Measurements from ENCODE around the gene ALDH5A1. TPM values are rescaled to one million over a fixed set of nuclear protein-coding genes. Genes with fewer than 3 reads are reported as not detected.

ALDH5A1 gene
- total and polyA plus RNA-seq, 10 of the 15 experiments (the other 5 are each of a cell fraction or from before 2014, with no cell fraction given): 2.6 to 13.8 (median 9.3) TPM

- Histone ChIP-seq H2AFZ (ENCODE audit: control insufficient read depth, low read depth, low read length) (no peak overlapping the region), H3K9ac (ENCODE audit: control insufficient read depth, insufficient read depth, low read length) (no peak overlapping the region), H3K79me2 (ENCODE audit: control insufficient read depth, insufficient read depth, low read length) (no peaks in the 10 kb centered on the region), H3K36me3 (ENCODE audit: control insufficient read depth in 2 of 2, insufficient read depth in 2 of 2, low read length in 1 of 2) (no peaks in the 10 kb centered on the region; a peak in 1 of 4 replicates), H3K4me2 (ENCODE audit: control insufficient read depth, insufficient read depth) (no peak overlapping the region), H3K27me3 (replicated peaks in 1 of 2; ENCODE audit: control insufficient read depth in 2 of 2, insufficient read depth in 2 of 2, low read length in 1 of 2) (no peaks in the 10 kb centered on the region), H3K9me3 (replicated peaks; ENCODE audit: control insufficient read depth, insufficient read depth, low read length) (no peaks in the 10 kb centered on the region), H4K20me1 (ENCODE audit: control insufficient read depth, insufficient read depth) (no peaks in the 10 kb centered on the region), H3K4me1 (ENCODE audit: control insufficient read depth, insufficient read depth, low read length) (no peaks in the 10 kb centered on the region), H3K27ac (ENCODE audit: control insufficient read depth, insufficient read depth) (no peak overlapping the region), H3K4me3 (no peak overlapping the region)
- ATAC-seq (no peak), DNase-seq (ENCODE audit: low read depth, low spot score) (no peak), FAIRE-seq (no peak)
- WGBS (ENCODE audit: insufficient coverage, insufficient replicate concordance, low lambda C conversion rate, missing lambda C conversion rate): 92% methylated on average over 8 of the region's 8 CpGs
- in situ Hi-C loops (cut with MboI) (no loop called here), intact Hi-C loops (cut with micrococcal nuclease; ENCODE audit: unreplicated experiment) (no loop called here)
- RAD21 ChIA-PET (ENCODE audit: unreplicated experiment): interaction anchor here (1.1 kb wide), 1 partner anchor 13 kb away, joined by 4 read pairs; no protein-coding TSS in a partner anchor
- POLR2A ChIA-PET: no interaction called here
- SMC1A ChIA-PET (ENCODE audit: uncharacterized antibody, unreplicated experiment): interaction anchor here (1.1 kb wide), 1 partner anchor 9 kb away, joined by 4 read pairs; no protein-coding TSS in a partner anchor
- BruUV-seq (replicated peaks): no TSS peak
- CTCF ChIA-PET: interaction anchor here (0.6 to 1.1 kb wide), 4 partner anchors 22 to 734 kb away, joined by 3 to 5 read pairs (median 4); no protein-coding TSS in a partner anchor
- TF ChIP-seq MXI1 (IDR thresholded peaks at IDR 0.05; ENCODE audit: low read depth, low read length) (no peak), RCOR1 (conservative IDR thresholded peaks at IDR 0.05; ENCODE audit: low read depth, low read length) (no peak), NR2F1 (conservative IDR thresholded peaks at IDR 0.05) (no peak), ZBTB33 (IDR thresholded peaks at IDR 0.05) (no peak), CHD2 (IDR thresholded peaks at IDR 0.05; ENCODE audit: borderline replicate concordance, low read depth, low read length) (no peak), SIX5 (IDR thresholded peaks at IDR 0.05; ENCODE audit: low read depth, low read length, severe bottlenecking) (no peak), ZNF384 (IDR thresholded peaks at IDR 0.05; ENCODE audit: borderline replicate concordance, low read depth, low read length) (no peak), CBFB (IDR thresholded peaks at IDR 0.05; ENCODE audit: low read depth) (no peak), MYC (IDR thresholded peaks at IDR 0.05; ENCODE audit: insufficient read depth, insufficient read length, insufficient replicate concordance, low read length, severe bottlenecking) (no peak), NFYB (IDR thresholded peaks at IDR 0.05; ENCODE audit: insufficient read depth, low read depth, low read length) (no peak), IKZF2 (IDR thresholded peaks at IDR 0.05) (no peak), GABPA (IDR thresholded peaks at IDR 0.05; ENCODE audit: low read depth) (no peak), POLR2AphosphoS5 (IDR thresholded peaks at IDR 0.05; ENCODE audit: low read length) (no peak), STAT1 (conservative IDR thresholded peaks at IDR 0.05) (no peak), HDAC2 (IDR thresholded peaks at IDR 0.05) (no peak), GATAD2B (conservative IDR thresholded peaks at IDR 0.05; ENCODE audit: low read depth) (no peak), CEBPB (IDR thresholded peaks at IDR 0.05; ENCODE audit: borderline replicate concordance in 1 of 2, low read depth in 2 of 2, low read length in 2 of 2) (no peak), FOXM1 (IDR thresholded peaks at IDR 0.05; ENCODE audit: low read depth, low read length) (no peak), WRNIP1 (IDR thresholded peaks at IDR 0.05; ENCODE audit: borderline replicate concordance, low read depth, low read length) (no peak), NFIC (IDR thresholded peaks at IDR 0.05; ENCODE audit: low read depth, low read length) (no peak)
These were observed 42.4 kb downstream of the ALDH5A1 start for GRCh38 chr6:24537082-24537699.
